GM18502 (cell line): ENCODE measurements around the gene ZEB1.
"Not testable (repeated sequence)": the region's sequence is repeated elsewhere in the genome, so short reads cannot be mapped to it uniquely, and the experiment has no call there.

Experiments
- ATAC-seq: cut with Tn5 transposase; IDR thresholded peaks from one replicate; pipeline ENCODE4 v1.9.1; 2021; ENCODE audit warnings: mild to moderate bottlenecking; ENCODE audit not compliant: unreplicated experiment, poor library complexity

Gene ZEB1

GRCh38 chr10:31362023-31362641, 43.1 kb downstream of the ZEB1 start:
- ATAC-seq = no peak

GRCh38 chr10:31363696-31364095, 44.7 kb downstream of the ZEB1 start:
- ATAC-seq = not testable (repeated sequence)

GRCh38 chr10:31364238-31364637, 45.2 kb downstream of the ZEB1 start:
- ATAC-seq = not testable (repeated sequence)

- ATAC-seq = no peak
These were observed 47.7 kb downstream of the ZEB1 start for GRCh38 chr10:31366703-31367102.

- no peak for ATAC-seq
These were observed 49.7 kb downstream of the ZEB1 start for GRCh38 chr10:31368724-31369123.

- no peak for ATAC-seq
These were observed 53.4 kb downstream of the ZEB1 start for GRCh38 chr10:31372439-31372838.

- ATAC-seq = no peak
These were observed 55.2 kb downstream of the ZEB1 start for GRCh38 chr10:31374146-31374696.

- no peak for ATAC-seq
These were observed 62.2 kb downstream of the ZEB1 start for GRCh38 chr10:31381171-31381570.

- no peak for ATAC-seq
These were observed 62.8 kb downstream of the ZEB1 start for GRCh38 chr10:31381766-31382316.

GRCh38 chr10:31383810-31384588, 65.0 kb downstream of the ZEB1 start:
- peak; percentile 97 for ATAC-seq

- peak; percentile 25 for ATAC-seq
These were observed 65.6 kb downstream of the ZEB1 start for GRCh38 chr10:31384589-31384949.

- ATAC-seq = no peak
These were observed 71.8 kb downstream of the ZEB1 start for GRCh38 chr10:31390804-31391203.

GRCh38 chr10:31393844-31394243, 74.8 kb downstream of the ZEB1 start:
- peak; percentile 61 for ATAC-seq

GRCh38 chr10:31395695-31396094, 76.7 kb downstream of the ZEB1 start:
- ATAC-seq = no peak

GRCh38 chr10:31396376-31396775, 77.4 kb downstream of the ZEB1 start:
- no peak for ATAC-seq

- ATAC-seq = no peak
These were observed 78.8 kb downstream of the ZEB1 start for GRCh38 chr10:31397852-31398251.

GRCh38 chr10:31399171-31399570, 80.2 kb downstream of the ZEB1 start:
- no peak for ATAC-seq

- ATAC-seq = no peak
These were observed 80.6 kb downstream of the ZEB1 start for GRCh38 chr10:31399631-31400030.

GRCh38 chr10:31401287-31401686, 82.3 kb downstream of the ZEB1 start:
- no peak for ATAC-seq

- no peak for ATAC-seq
These were observed 85.6 kb downstream of the ZEB1 start for GRCh38 chr10:31404640-31405039.

- not testable (repeated sequence) for ATAC-seq
These were observed 86.8 kb downstream of the ZEB1 start for GRCh38 chr10:31405829-31406228.
